Brain microvascular endothelial cell (primary cell): Measurements from ENCODE around the gene STK38L.

Experiments used
- DNase-seq: peaks from one replicate; pipeline ENCODE4 v3.0.0-alpha.2; 2020
- H3K27ac ChIP-seq: fragments of 250-450 bp; sonication (Bioruptor Pico); 2 replicates; pipeline ENCODE4 v1.5.1; 2020; ENCODE audit warnings: mild to moderate bottlenecking, moderate library complexity
- H3K27me3 ChIP-seq: fragments of 250-450 bp; sonication (Bioruptor Pico); replicated peaks from 2 replicates; pipeline ENCODE4 v1.5.1; 2020; ENCODE audit warnings: mild to moderate bottlenecking
- H3K36me3 ChIP-seq: fragments of 250-450 bp; sonication (Bioruptor Pico); replicated peaks from 2 replicates; pipeline ENCODE4 v1.5.1; 2020; ENCODE audit warnings: mild to moderate bottlenecking
- H3K4me3 ChIP-seq: 2 replicates; pipeline ENCODE4 v1.5.1; 2011; ENCODE audit warnings: low read depth, mild to moderate bottlenecking, control low read depth, low read length, moderate library complexity
- CTCF ChIP-seq: IDR thresholded peaks from 2 replicates; pipeline ENCODE4 v1.5.1; 2011; ENCODE audit warnings: low read depth, mild to moderate bottlenecking, moderate library complexity, low read length, control low read depth, inconsistent platforms; ENCODE audit errors: missing control alignments
- in situ Hi-C: cut with HindIII; loops from 2 replicates; pipeline ENCODE4 v1.10.0; 2017; ENCODE audit warnings: low sequenced_read_pairs, low pct_ligation_motif_present

The STK38L gene

GRCh38 chr12:27367078-27367477, 123.0 kb downstream of the STK38L start:
- Histone ChIP-seq H3K4me3 (no peak overlapping the region), H3K36me3 (no peaks in the 10 kb centered on the region), H3K27ac (no peak overlapping the region), H3K27me3 (no peaks in the 10 kb centered on the region)
- in situ Hi-C loops, result no loop called here
- DNase-seq, result no peak
- no peak for TF ChIP-seq CTCF
